Astrocyte (in vitro differentiated cells and primary cell): ENCODE results near the gene ADCY5. TPM values are rescaled to one million over a fixed set of nuclear protein-coding genes. Genes with fewer than 3 reads are reported as not detected.
"Not testable (repeated sequence)": the region's sequence is repeated elsewhere in the genome, so short reads cannot be mapped to it uniquely, and the experiment has no call there.

ENCODE experiments used
- DNase-seq: peaks from one replicate; pipeline ENCODE4 v3.0.0-alpha.2; 2010; ENCODE audit warnings: low read depth
- FAIRE-seq: peaks from 2 replicates; lab custom pipeline; 2011; peaks lifted over from hg19 to GRCh38; lab: Jason Lieb, UNC
- H2AFZ ChIP-seq: 2 replicates; pipeline ENCODE4 v1.6.0; 2012; ENCODE audit warnings: low read depth, low read length, inconsistent platforms
- H3K27ac ChIP-seq: 2 replicates; pipeline ENCODE4 v1.5.1; 2011; ENCODE audit warnings: low read depth, low read length, inconsistent platforms
- H3K27me3 ChIP-seq: 2 replicates; pipeline ENCODE4 v1.6.0; 2011; ENCODE audit warnings: low read length, inconsistent platforms; ENCODE audit not compliant: insufficient read depth
- H3K36me3 ChIP-seq: 2 replicates; pipeline ENCODE4 v1.5.1; 2011; ENCODE audit warnings: low read length, inconsistent platforms; ENCODE audit not compliant: insufficient read depth
- H3K4me1 ChIP-seq: 2 replicates; pipeline ENCODE4 v1.5.1; 2011; ENCODE audit warnings: low read length, inconsistent platforms; ENCODE audit not compliant: insufficient read depth
- H3K4me2 ChIP-seq: 2 replicates; pipeline ENCODE4 v1.6.0; 2012; ENCODE audit warnings: low read length, inconsistent platforms
- H3K4me3 ChIP-seq: 2 replicates; pipeline ENCODE4 v1.5.1; 2011; ENCODE audit warnings: low read depth, mild to moderate bottlenecking, low read length, inconsistent platforms; ENCODE audit not compliant: insufficient read depth
- H3K79me2 ChIP-seq: 2 replicates; pipeline ENCODE4 v1.6.0; 2012; ENCODE audit warnings: mild to moderate bottlenecking, low read length, inconsistent platforms; ENCODE audit not compliant: insufficient read depth
- H3K9ac ChIP-seq: 2 replicates; pipeline ENCODE4 v1.6.0; 2012; ENCODE audit warnings: mild to moderate bottlenecking, low read length, inconsistent platforms
- H3K9me3 ChIP-seq: 2 replicates; pipeline ENCODE4 v1.5.1; 2012; ENCODE audit warnings: low read depth, mild to moderate bottlenecking, low read length, inconsistent platforms; ENCODE audit not compliant: insufficient read depth
- H4K20me1 ChIP-seq: 2 replicates; pipeline ENCODE4 v1.6.0; 2012; ENCODE audit warnings: low read length, inconsistent platforms; ENCODE audit not compliant: insufficient read depth
- H3K27ac Mint-ChIP-seq: one replicate; pipeline ENCODE4 v1.8.0; 2021; ENCODE audit warnings: mild to moderate bottlenecking, mixed read lengths; ENCODE audit not compliant: unreplicated experiment
- H3K27me3 Mint-ChIP-seq: one replicate; pipeline ENCODE4 v1.8.0; 2021; ENCODE audit warnings: low read depth, mixed read lengths; ENCODE audit not compliant: unreplicated experiment
- H3K36me3 Mint-ChIP-seq: one replicate; pipeline ENCODE4 v1.8.0; 2021; ENCODE audit warnings: low read depth, mixed read lengths; ENCODE audit not compliant: unreplicated experiment
- H3K4me1 Mint-ChIP-seq: one replicate; pipeline ENCODE4 v1.8.0; 2021; ENCODE audit warnings: low read depth, mixed read lengths; ENCODE audit not compliant: unreplicated experiment
- H3K4me3 Mint-ChIP-seq: one replicate; pipeline ENCODE4 v1.8.0; 2021; ENCODE audit warnings: mild to moderate bottlenecking, moderate library complexity, mixed read lengths; ENCODE audit not compliant: unreplicated experiment
- H3K9me3 Mint-ChIP-seq: one replicate; pipeline ENCODE4 v1.8.0; 2021; ENCODE audit warnings: mild to moderate bottlenecking, mixed read lengths; ENCODE audit not compliant: unreplicated experiment
- CTCF ChIP-seq: IDR thresholded peaks from 2 replicates; pipeline ENCODE4 v1.5.1; 2011; ENCODE audit warnings: low read depth, mild to moderate bottlenecking, inconsistent platforms, low read length, moderate library complexity; ENCODE audit not compliant: insufficient read depth
- EZH2 ChIP-seq: IDR thresholded peaks from 2 replicates; pipeline ENCODE4 v1.6.1; 2012; ENCODE audit warnings: mild to moderate bottlenecking, low read length, inconsistent platforms; ENCODE audit not compliant: insufficient read depth
- total RNA-seq: library from RNA; stranded (reverse); gene quantifications from 2 replicates; pipeline ENCODE4 v1.2.1, GENCODE V29; 2021

ADCY5 gene
- total RNA-seq, 1 donor from 2014 or later: 1.2 TPM

- no peak overlapping the region for H3K4me3 Mint-ChIP-seq
- no peak overlapping the region for H3K4me2 ChIP-seq
- H3K36me3 ChIP-seq: no peaks in the 10 kb centered on the region
- peak; percentile 95 for TF ChIP-seq CTCF
- no peak for TF ChIP-seq EZH2
- H3K4me3 ChIP-seq: no peak overlapping the region
- peaks cover 6% of the 10 kb centered on the region for H3K36me3 Mint-ChIP-seq
- H3K79me2 ChIP-seq: no peaks in the 10 kb centered on the region
- no peaks in the 10 kb centered on the region for H3K4me1 ChIP-seq
- H4K20me1 ChIP-seq: no peaks in the 10 kb centered on the region
- peaks cover 28% of the 10 kb centered on the region for H3K27me3 Mint-ChIP-seq
- H3K4me1 Mint-ChIP-seq: peaks cover 1% of the 10 kb centered on the region
- DNase-seq: peak; percentile 19
- H3K9me3 ChIP-seq: no peaks in the 10 kb centered on the region
- no peaks in the 10 kb centered on the region for H3K27me3 ChIP-seq
- no peak overlapping the region for H3K27ac Mint-ChIP-seq
- no peaks in the 10 kb centered on the region for H3K9me3 Mint-ChIP-seq
- H3K9ac ChIP-seq: no peak overlapping the region
- no peak overlapping the region for H2AFZ ChIP-seq
- no peak for FAIRE-seq
- H3K27ac ChIP-seq: no peak overlapping the region
Measured at GRCh38 chr3:123489400-123490004, 40.6 kb upstream of the ADCY5 start.

GRCh38 chr3:123488645-123489347 is 39.9 kb upstream of the ADCY5 start:
- Mint-ChIP-seq H3K27me3 (peaks cover 30% of the 10 kb centered on the region), H3K27ac (no peak overlapping the region), H3K9me3 (no peaks in the 10 kb centered on the region), H3K36me3 (peaks cover 6% of the 10 kb centered on the region), H3K4me1 (peaks cover 1% of the 10 kb centered on the region), H3K4me3 (no peak overlapping the region)
- H3K9me3 ChIP-seq: no peaks in the 10 kb centered on the region
- FAIRE-seq (no peak), DNase-seq (no peak)
- no peak overlapping the region for H3K4me2 ChIP-seq
- H4K20me1 ChIP-seq: no peaks in the 10 kb centered on the region
- TF ChIP-seq EZH2 (no peak), CTCF (no peak)
- H3K27ac ChIP-seq: no peak overlapping the region
- no peaks in the 10 kb centered on the region for H3K36me3 ChIP-seq
- no peaks in the 10 kb centered on the region for H3K4me1 ChIP-seq
- H3K4me3 ChIP-seq: no peak overlapping the region
- H3K27me3 ChIP-seq: no peaks in the 10 kb centered on the region
- no peak overlapping the region for H3K9ac ChIP-seq
- no peak overlapping the region for H2AFZ ChIP-seq
- H3K79me2 ChIP-seq: no peaks in the 10 kb centered on the region

GRCh38 chr3:123487063-123487462 is 38.2 kb upstream of the ADCY5 start:
- not testable (repeated sequence) for H3K36me3 ChIP-seq, H3K9me3 Mint-ChIP-seq, DNase-seq, H3K4me3 Mint-ChIP-seq, H3K4me2 ChIP-seq, H4K20me1 ChIP-seq, H3K9ac ChIP-seq, H3K27ac Mint-ChIP-seq, H3K4me1 ChIP-seq, H3K27me3 ChIP-seq, H3K4me3 ChIP-seq, H3K36me3 Mint-ChIP-seq, H3K27ac ChIP-seq, H2AFZ ChIP-seq, FAIRE-seq, H3K79me2 ChIP-seq, H3K4me1 Mint-ChIP-seq, H3K9me3 ChIP-seq
- peaks cover 34% of the 10 kb centered on the region for H3K27me3 Mint-ChIP-seq
